CD4-positive, alpha-beta T cell (primary cell): ENCODE data around the gene SLC39A6. TPM values are rescaled to one million over a fixed set of nuclear protein-coding genes. Genes with fewer than 3 reads are reported as not detected.
"Not testable (repeated sequence)": the region's sequence is repeated elsewhere in the genome, so short reads cannot be mapped to it uniquely, and the experiment has no call there.

Experiments used
- ATAC-seq: fragments of 200-7000 bp; cut with Tn5 transposase; one replicate; pipeline ENCODE4 v1.10.0; 2022; ENCODE audit warnings: mild to moderate bottlenecking; ENCODE audit not compliant: poor library complexity
- CTCF ChIA-PET: fragments of 350-600 bp; sonication (Branson Sonifier 250); formaldehyde crosslinking; loops from one replicate; lab custom pipeline; 2021; ENCODE audit warnings: antibody characterized with exemption, inconsistent platforms; lab: Charles Lee
- POLR2A ChIA-PET: fragments of 350-600 bp; sonication (Branson Sonifier 250); formaldehyde crosslinking; loops from one replicate; lab custom pipeline; 2021; ENCODE audit warnings: antibody characterized with exemption, inconsistent platforms; lab: Charles Lee
- DNase-seq, 14 experiments: peaks; one replicate each; pipeline ENCODE4 v3.0.0-alpha.2; 2013 to 2020; ENCODE audit warnings: mixed read lengths in 2 of 14
- H3K27ac ChIP-seq, 2 donors: one replicate each; pipeline versions ENCODE4 v1.5.1 to v1.7.0; 2013; ENCODE audit warnings: low read length in 2 of 2, low read depth in 1 of 2, mild to moderate bottlenecking in 1 of 2
- H3K27me3 ChIP-seq, 2 experiments: 1 replicate in 1 of 2; 2 replicates in 1 of 2; pipeline versions ENCODE4 v1.6.1 to v1.7.0; 2013; ENCODE audit warnings: low read length in 2 of 2, control low read depth in 1 of 2, mild to moderate bottlenecking in 1 of 2, moderate library complexity in 1 of 2; ENCODE audit not compliant: insufficient read depth in 2 of 2, control insufficient read depth in 1 of 2
- H3K36me3 ChIP-seq: one replicate; pipeline ENCODE4 v1.6.1; 2013; ENCODE audit warnings: low read length, control low read depth; ENCODE audit not compliant: insufficient read depth
- H3K4me1 ChIP-seq: one replicate; pipeline ENCODE4 v1.6.1; 2013; ENCODE audit warnings: low read length, control low read depth; ENCODE audit not compliant: insufficient read depth
- H3K4me3 ChIP-seq: one replicate; pipeline ENCODE4 v1.5.1; 2013; ENCODE audit warnings: mild to moderate bottlenecking, low read length, moderate library complexity
- H3K9me3 ChIP-seq, 2 experiments: 1 replicate in 1 of 2; 2 replicates in 1 of 2; pipeline versions ENCODE4 v1.6.1 to v1.7.0; 2013; ENCODE audit warnings: low read length in 2 of 2, mild to moderate bottlenecking in 2 of 2, control low read depth in 1 of 2, moderate library complexity in 1 of 2; ENCODE audit not compliant: control insufficient read depth in 1 of 2, insufficient read depth in 1 of 2
- H3K27ac Mint-ChIP-seq: one replicate; pipeline ENCODE4 v1.8.0; 2020; ENCODE audit warnings: mixed read lengths
- H3K27me3 Mint-ChIP-seq: one replicate; pipeline ENCODE4 v1.8.0; 2021; ENCODE audit warnings: mixed read lengths
- H3K36me3 Mint-ChIP-seq: one replicate; pipeline ENCODE4 v1.8.0; 2021; ENCODE audit warnings: low read depth, mixed read lengths
- H3K4me1 Mint-ChIP-seq: one replicate; pipeline ENCODE4 v1.8.0; 2021; ENCODE audit warnings: low read depth, mixed read lengths
- H3K4me3 Mint-ChIP-seq: one replicate; pipeline ENCODE4 v1.8.0; 2020; ENCODE audit warnings: mild to moderate bottlenecking, mixed read lengths
- H3K9me3 Mint-ChIP-seq: one replicate; pipeline ENCODE4 v1.8.0; 2020; ENCODE audit warnings: mixed read lengths
- intact Hi-C, 2 experiments: fragments of 100-400 bp; cut with DNase I in 1 of 2; cut with micrococcal nuclease in 1 of 2; formaldehyde crosslinking; loops; one replicate each; pipeline versions ENCODE4 v1.15.1 to v1.9.0; 2023 to 2025; cut with DNase I, micrococcal nuclease
- total RNA-seq, 174 experiments: library from RNA in 2 of 174; stranded (reverse) in 2 of 174; gene quantifications; one replicate each; pipeline ENCODE4 v1.2.3 and lab custom pipeline; 2021 to 2026
- TF ChIP-seq, protein P1 (sequence below): fragments of 200-600 bp; IDR thresholded peaks from one replicate; pipeline ENCODE4 v1.8.0; 2022; ENCODE audit warnings: antibody characterized with exemption, mild to moderate bottlenecking

Gene SLC39A6
- total RNA-seq, 2 experiments from 2014 or later, result 10.6 to 11.0 TPM

DNA sequence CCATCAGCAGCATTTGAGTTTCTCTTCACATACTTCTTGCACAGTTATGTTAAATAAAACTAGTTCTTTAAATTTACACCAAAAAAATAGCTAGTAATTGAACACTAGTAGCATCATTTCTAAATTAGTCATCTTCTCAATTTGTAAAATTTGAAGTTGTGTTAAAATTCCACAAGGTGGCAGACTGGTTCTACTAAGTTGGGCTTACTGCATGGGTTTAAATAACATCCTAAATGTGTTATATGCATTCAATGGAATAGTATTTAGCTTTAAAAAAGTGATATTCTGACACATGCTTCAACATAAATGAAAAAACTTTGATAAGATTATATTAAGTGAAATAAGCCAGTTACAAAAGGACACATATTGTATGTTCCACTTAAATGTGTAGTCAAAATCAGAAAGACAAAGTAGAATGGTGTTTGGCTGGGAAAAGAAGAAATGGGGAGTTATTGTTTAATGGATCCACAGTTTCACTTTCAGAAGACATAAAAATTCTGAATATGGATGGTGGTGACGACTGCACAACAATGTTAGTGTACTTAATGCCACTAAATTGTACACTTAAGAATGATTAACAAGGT lies 33.1 kb downstream of the SLC39A6 start:
- Mint-ChIP-seq H3K27me3 (no peaks in the 10 kb centered on the region), H3K9me3 (no peaks in the 10 kb centered on the region), H3K36me3 (no peaks in the 10 kb centered on the region), H3K4me3 (no peak overlapping the region), H3K4me1 (no peaks in the 10 kb centered on the region), H3K27ac (no peak overlapping the region)
- no peak for ATAC-seq
- Histone ChIP-seq H3K27me3 (no peaks in the 10 kb centered on the region), H3K27ac (no peak overlapping the region), H3K4me3 (no peak overlapping the region), H3K4me1 (no peaks in the 10 kb centered on the region), H3K9me3 (no peaks in the 10 kb centered on the region), H3K36me3 (no peaks in the 10 kb centered on the region)
- DNase-seq, result peak in 3 of 14 experiments; percentile 60 to 70 (median 68)
- ChIA-PET POLR2A (interaction anchor here (1.0 kb wide), 1 partner anchor 34 kb away, joined by 5 read pairs; the partner anchor contains the start of genes ELP2 and SLC39A6), CTCF (interaction anchor here (1.0 to 1.8 kb wide), 7 partner anchors 12 to 187 kb away, joined by 3 to 9 read pairs (median 4); partner anchors contain the start of genes ELP2 and SLC39A6)
- intact Hi-C loops, result loop anchor here (1.0 to 10.0 kb wide), 5 partner anchors 79 to 711 kb away; no protein-coding TSS in a partner anchor
- TF ChIP-seq, protein P1, sequence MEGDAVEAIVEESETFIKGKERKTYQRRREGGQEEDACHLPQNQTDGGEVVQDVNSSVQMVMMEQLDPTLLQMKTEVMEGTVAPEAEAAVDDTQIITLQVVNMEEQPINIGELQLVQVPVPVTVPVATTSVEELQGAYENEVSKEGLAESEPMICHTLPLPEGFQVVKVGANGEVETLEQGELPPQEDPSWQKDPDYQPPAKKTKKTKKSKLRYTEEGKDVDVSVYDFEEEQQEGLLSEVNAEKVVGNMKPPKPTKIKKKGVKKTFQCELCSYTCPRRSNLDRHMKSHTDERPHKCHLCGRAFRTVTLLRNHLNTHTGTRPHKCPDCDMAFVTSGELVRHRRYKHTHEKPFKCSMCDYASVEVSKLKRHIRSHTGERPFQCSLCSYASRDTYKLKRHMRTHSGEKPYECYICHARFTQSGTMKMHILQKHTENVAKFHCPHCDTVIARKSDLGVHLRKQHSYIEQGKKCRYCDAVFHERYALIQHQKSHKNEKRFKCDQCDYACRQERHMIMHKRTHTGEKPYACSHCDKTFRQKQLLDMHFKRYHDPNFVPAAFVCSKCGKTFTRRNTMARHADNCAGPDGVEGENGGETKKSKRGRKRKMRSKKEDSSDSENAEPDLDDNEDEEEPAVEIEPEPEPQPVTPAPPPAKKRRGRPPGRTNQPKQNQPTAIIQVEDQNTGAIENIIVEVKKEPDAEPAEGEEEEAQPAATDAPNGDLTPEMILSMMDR, result peak; percentile 84

DNA sequence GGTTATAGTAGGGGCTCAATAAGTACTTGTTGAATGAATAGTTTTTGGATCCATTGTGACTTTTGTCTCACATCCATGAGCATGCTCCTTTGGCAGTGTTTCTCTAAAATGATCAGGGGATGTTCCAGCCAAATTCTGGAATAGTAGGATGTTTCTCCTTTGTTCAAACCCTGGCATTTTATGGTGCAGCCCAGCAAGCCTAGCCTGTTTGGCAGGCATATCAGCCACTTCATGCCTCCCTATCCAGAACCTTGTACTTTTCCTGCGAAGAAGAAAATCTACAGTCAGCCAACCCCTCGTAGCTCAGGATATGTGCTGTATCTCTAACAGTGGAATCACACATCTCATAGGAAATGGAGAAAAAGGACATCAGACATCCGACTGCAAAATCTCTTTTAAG lies 34.7 kb downstream of the SLC39A6 start:
- H3K4me3 Mint-ChIP-seq, result no peak overlapping the region
- no peaks in the 10 kb centered on the region for H3K9me3 Mint-ChIP-seq
- POLR2A ChIA-PET, result no interaction called here
- H3K27me3 ChIP-seq, result no peaks in the 10 kb centered on the region
- no peaks in the 10 kb centered on the region for H3K27me3 Mint-ChIP-seq
- no peak overlapping the region for H3K27ac ChIP-seq
- no peak for ATAC-seq
- no peaks in the 10 kb centered on the region for H3K36me3 ChIP-seq
- H3K4me3 ChIP-seq, result no peak overlapping the region
- TF ChIP-seq, protein P1, result no peak
- intact Hi-C loops, result loop anchor here in 1 of 2 experiments (5.0 to 10.0 kb wide), 2 partner anchors 340 to 478 kb away; no protein-coding TSS in a partner anchor
- H3K36me3 Mint-ChIP-seq, result no peaks in the 10 kb centered on the region
- no peaks in the 10 kb centered on the region for H3K4me1 Mint-ChIP-seq
- DNase-seq, result no peak
- no peaks in the 10 kb centered on the region for H3K4me1 ChIP-seq
- H3K9me3 ChIP-seq, result no peaks in the 10 kb centered on the region
- H3K27ac Mint-ChIP-seq, result no peak overlapping the region
- CTCF ChIA-PET, result interaction anchor here (1.6 kb wide), 1 partner anchor 190 kb away, joined by 5 read pairs; no protein-coding TSS in a partner anchor

DNA sequence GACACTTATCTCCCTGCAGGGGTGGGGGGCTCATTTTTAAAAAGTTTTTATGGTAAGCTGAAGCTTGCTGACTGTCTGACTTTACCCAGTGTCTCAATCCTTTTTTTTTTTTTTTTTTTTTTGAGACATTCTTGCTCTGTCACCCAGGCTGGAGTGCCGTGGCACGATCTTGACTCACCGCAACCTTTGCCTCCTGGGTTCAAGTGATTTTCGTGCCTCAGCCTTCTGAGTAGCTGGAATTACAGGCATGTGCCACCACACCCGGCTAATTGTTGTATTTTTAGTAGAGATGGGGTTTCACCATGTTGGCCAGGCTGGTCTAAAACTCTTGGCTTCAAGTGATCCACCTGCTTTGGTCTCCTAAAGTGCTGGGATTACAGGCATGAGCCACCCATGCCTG lies 37.0 kb downstream of the SLC39A6 start:
- H3K4me3 Mint-ChIP-seq, H3K4me1 ChIP-seq, ATAC-seq, H3K4me3 ChIP-seq, H3K27ac Mint-ChIP-seq, H3K9me3 ChIP-seq, H3K36me3 ChIP-seq, H3K27ac ChIP-seq, H3K27me3 Mint-ChIP-seq, H3K4me1 Mint-ChIP-seq, POLR2A ChIA-PET, H3K9me3 Mint-ChIP-seq, CTCF ChIA-PET, DNase-seq, H3K27me3 ChIP-seq, H3K36me3 Mint-ChIP-seq: not testable (repeated sequence)
- intact Hi-C loops, result loop anchor here in 1 of 2 experiments (5.0 to 10.0 kb wide), 2 partner anchors 337 to 480 kb away; no protein-coding TSS in a partner anchor
